ENCODE results near the gene EIF2S3B.

The EIF2S3B gene

GRCh38 chr12:10554228-10554755 is 48.6 kb downstream of the EIF2S3B start:
- DNase-seq (ENCODE audit: low read depth), result no peak
- H3K4me3 ChIP-seq (ENCODE audit: low read length), result no peak overlapping the region
- TF ChIP-seq CTCF (conservative IDR thresholded peaks at IDR 0.05; ENCODE audit: low read length), result no peak

GRCh38 chr12:10554756-10555481 is 49.2 kb downstream of the EIF2S3B start:
- no peak for DNase-seq (ENCODE audit: low read depth)
- TF ChIP-seq CTCF (conservative IDR thresholded peaks at IDR 0.05; ENCODE audit: low read length), result no peak
- H3K4me3 ChIP-seq (ENCODE audit: low read length), result no peak overlapping the region

GRCh38 chr12:10557329-10557728 is 51.6 kb downstream of the EIF2S3B start:
- no peak for TF ChIP-seq CTCF (conservative IDR thresholded peaks at IDR 0.05; ENCODE audit: low read length)
- H3K4me3 ChIP-seq (ENCODE audit: low read length), result no peak overlapping the region

GRCh38 chr12:10557766-10558165 is 52.1 kb downstream of the EIF2S3B start:
- no peak for TF ChIP-seq CTCF (conservative IDR thresholded peaks at IDR 0.05; ENCODE audit: low read length)

More at GRCh38 chr12:10557329-10557728, 51.6 kb downstream of the EIF2S3B start:
- no peak for DNase-seq (ENCODE audit: low read depth)

More at GRCh38 chr12:10557766-10558165, 52.1 kb downstream of the EIF2S3B start:
- no peak for DNase-seq (ENCODE audit: low read depth)
- no peak overlapping the region for H3K4me3 ChIP-seq (ENCODE audit: low read length)
